ENCODE measurements around the gene PRKCB.

- TF ChIP-seq POLR2AphosphoS5 (IDR thresholded peaks at IDR 0.05; ENCODE audit: low read depth) (no peak), CTCF (IDR thresholded peaks at IDR 0.05; ENCODE audit: insufficient read depth, low read length) (no peak), SPI1 (IDR thresholded peaks at IDR 0.05; ENCODE audit: borderline replicate concordance, low read depth) (no peak)
Observed at GRCh38 chr16:23994615-23995014, 158.8 kb downstream of the PRKCB start.

Measured in HL-60 (cell line).